ENCODE data around the gene GRIN1. TPM values are rescaled to one million over a fixed set of nuclear protein-coding genes. Genes with fewer than 3 reads are reported as not detected.
"Not testable (repeated sequence)": the region's sequence is repeated elsewhere in the genome, so short reads cannot be mapped to it uniquely, and the experiment has no call there.

Gene GRIN1
- total and polyA plus RNA-seq, 8 donors = 0.25 to 0.55 (median 0.31) TPM; not detected in 5

- Histone ChIP-seq H3K9me3 (no peaks in the 10 kb centered on the region), H3K4me3 (peak overlapping the region in 1 of 4 donors; percentile 80), H3K36me3 (peaks cover 3 to 28% (median 26%) of the 10 kb centered on the region in 4 donors), H3K27me3 (peaks cover 0 to 28% (median 0%) of the 10 kb centered on the region in 3 donors), H3K4me1 (peaks cover 8 to 26% (median 22%) of the 10 kb centered on the region in 4 donors), H3K27ac (no peak overlapping the region)
- TF ChIP-seq POLR2A (IDR thresholded peaks at IDR 0.05) (no peak), CTCF (IDR thresholded peaks at IDR 0.05) (no peak), POLR2AphosphoS5 (IDR thresholded peaks at IDR 0.05) (no peak), EP300 (IDR thresholded peaks at IDR 0.05) (no peak)
- 60 to 74% (median 69%) methylated on average over 14 to 21 of the region's 21 CpGs for WGBS, 5 donors
- intact Hi-C loops (cut with DNase I; ENCODE audit: low total_unique reads) = loop anchor here (5.0 to 10.0 kb wide), 2 partner anchors 69 to 112 kb away; partner anchors contain the start of genes ANAPC2, CYSRT1, RNF224 and SSNA1
- DNase-seq = no peak
These were observed 23.4 kb upstream of the GRIN1 start for GRCh38 chr9:137115394-137116026.

GRCh38 chr9:137116027-137116507 lies 22.9 kb upstream of the GRIN1 start:
- Histone ChIP-seq H3K4me3 (no peak overlapping the region), H3K27me3 (peaks cover 0 to 28% (median 0%) of the 10 kb centered on the region in 3 donors), H3K36me3 (peaks cover 3 to 23% (median 21%) of the 10 kb centered on the region in 4 donors), H3K4me1 (peaks cover 8 to 26% (median 22%) of the 10 kb centered on the region in 4 donors), H3K9me3 (no peaks in the 10 kb centered on the region), H3K27ac (no peak overlapping the region)
- 40 to 66% (median 53%) methylated on average over 4 to 6 of the region's 6 CpGs for WGBS, 5 donors
- intact Hi-C loops (cut with DNase I; ENCODE audit: low total_unique reads) = loop anchor here (5.0 to 10.0 kb wide), 2 partner anchors 69 to 111 kb away; partner anchors contain the start of genes ANAPC2, CYSRT1, RNF224 and SSNA1
- no peak for DNase-seq
- TF ChIP-seq POLR2AphosphoS5 (IDR thresholded peaks at IDR 0.05) = no peak
- TF ChIP-seq POLR2A (IDR thresholded peaks at IDR 0.05) = no peak

- Histone ChIP-seq H3K27ac (no peak overlapping the region), H3K4me3 (no peak overlapping the region), H3K36me3 (peaks cover 3 to 16% (median 15%) of the 10 kb centered on the region in 4 donors), H3K4me1 (peaks cover 8 to 28% (median 24%) of the 10 kb centered on the region in 4 donors), H3K9me3 (no peaks in the 10 kb centered on the region), H3K27me3 (peaks cover 0 to 28% (median 0%) of the 10 kb centered on the region in 3 donors)
- intact Hi-C loops (cut with DNase I; ENCODE audit: low total_unique reads) = loop anchor here (5.0 to 10.0 kb wide), 2 partner anchors 68 to 111 kb away; partner anchors contain the start of genes ANAPC2, CYSRT1, RNF224 and SSNA1
- TF ChIP-seq POLR2AphosphoS5 (IDR thresholded peaks at IDR 0.05) = no peak
- TF ChIP-seq CTCF (IDR thresholded peaks at IDR 0.05) = no peak
- TF ChIP-seq EP300 (IDR thresholded peaks at IDR 0.05) = no peak
- no peak for TF ChIP-seq POLR2A (IDR thresholded peaks at IDR 0.05)
- WGBS, 5 donors = 28 to 51% (median 40%) methylated on average over 17 of the region's 17 CpGs
- DNase-seq = peak in 1 of 2 donors; percentile 43
These were observed 22.2 kb upstream of the GRIN1 start for GRCh38 chr9:137116728-137117127.

GRCh38 chr9:137117269-137117731 lies 21.7 kb upstream of the GRIN1 start:
- intact Hi-C loops (cut with DNase I; ENCODE audit: low total_unique reads) = loop anchor here (5.0 to 10.0 kb wide), 2 partner anchors 68 to 110 kb away; partner anchors contain the start of genes ANAPC2, CYSRT1, RNF224 and SSNA1

GRCh38 chr9:137118092-137118603 lies 20.8 kb upstream of the GRIN1 start:
- not testable (repeated sequence) for DNase-seq, H3K4me3 ChIP-seq, H3K9me3 ChIP-seq, H3K27ac ChIP-seq, H3K36me3 ChIP-seq
- Histone ChIP-seq H3K27me3 (peaks cover 0 to 28% (median 0%) of the 10 kb centered on the region in 3 donors), H3K4me1 (peaks cover 8 to 30% (median 26%) of the 10 kb centered on the region in 4 donors)
- intact Hi-C loops (cut with DNase I; ENCODE audit: low total_unique reads) = loop anchor here (5.0 to 10.0 kb wide), 2 partner anchors 67 to 109 kb away; partner anchors contain the start of genes ANAPC2, CYSRT1, RNF224 and SSNA1
- 79 to 82% (median 80%) methylated on average over 12 of the region's 12 CpGs for WGBS, 5 donors

More at GRCh38 chr9:137117269-137117731, 21.7 kb upstream of the GRIN1 start:
- Histone ChIP-seq H3K4me3 (no peak overlapping the region), H3K27ac (no peak overlapping the region), H3K36me3 (peaks cover 3 to 11% (median 10%) of the 10 kb centered on the region in 4 donors), H3K9me3 (no peaks in the 10 kb centered on the region), H3K27me3 (peaks cover 0 to 28% (median 0%) of the 10 kb centered on the region in 3 donors), H3K4me1 (peaks cover 8 to 32% (median 28%) of the 10 kb centered on the region in 4 donors)
- DNase-seq = no peak
- TF ChIP-seq POLR2A (IDR thresholded peaks at IDR 0.05) (no peak), CTCF (IDR thresholded peaks at IDR 0.05) (no peak), POLR2AphosphoS5 (IDR thresholded peaks at IDR 0.05) (no peak), EP300 (IDR thresholded peaks at IDR 0.05) (no peak)
- 69 to 79% (median 73%) methylated on average over 11 to 15 of the region's 15 CpGs for WGBS, 5 donors

- intact Hi-C loops (cut with DNase I; ENCODE audit: low total_unique reads); DNase-seq; H3K27me3 ChIP-seq; H3K9me3 ChIP-seq; H3K36me3 ChIP-seq; H3K4me3 ChIP-seq; H3K27ac ChIP-seq: not testable (repeated sequence)
- H3K4me1 ChIP-seq = peaks cover 11 to 21% (median 16%) of the 10 kb centered on the region in 4 donors
- WGBS, 5 donors = 59 to 69% (median 62%) methylated on average over 17 to 25 of the region's 25 CpGs
These were observed 16.8 kb upstream of the GRIN1 start for GRCh38 chr9:137121927-137122795.
